GM12878 (cell line): ENCODE results near the gene TRAF3. TPM values are rescaled to one million over a fixed set of nuclear protein-coding genes. Genes with fewer than 3 reads are reported as not detected.
"Not testable (repeated sequence)": the region's sequence is repeated elsewhere in the genome, so short reads cannot be mapped to it uniquely, and the experiment has no call there.

Experiments
- ATAC-seq: fragments of 200-7000 bp; cut with Tn5 transposase; 3 replicates; pipeline ENCODE4 v1.9.1; 2020; ENCODE audit warnings: mild to moderate bottlenecking, moderate library complexity
- BruUV-seq: library from RNA; stranded (reverse); fragments of 400-500 nt; replicated peaks from 2 replicates; lab custom pipeline; 2021; lab: Mats Ljungman, UMichigan
- CTCF ChIA-PET: fragments of 300-600 bp; sonication (Branson Sonifier 250); formaldehyde crosslinking; extraction: SDS; loops from one replicate; lab custom pipeline; 2021; ENCODE audit warnings: inconsistent platforms; lab: Yijun Ruan, JAX
- POLR2A ChIA-PET: fragments of 350-600 bp; formaldehyde crosslinking; extraction: SDS; loops from one replicate; lab custom pipeline; 2021; ENCODE audit warnings: inconsistent platforms; lab: Charles Lee
- RAD21 ChIA-PET: fragments of 300-600 bp; sonication (Branson Sonifier 250); formaldehyde crosslinking; loops from one replicate; lab custom pipeline; 2023; ENCODE audit warnings: antibody characterized with exemption; ENCODE audit not compliant: unreplicated experiment; lab: Charles Lee
- SMC1A ChIA-PET: fragments of 300-600 bp; sonication (Branson Sonifier 250); formaldehyde crosslinking; loops from one replicate; lab custom pipeline; 2023; ENCODE audit not compliant: unreplicated experiment, uncharacterized antibody; lab: Charles Lee
- DNase-seq: peaks from one replicate; pipeline ENCODE4 v3.0.0-alpha.2; 2011; ENCODE audit warnings: low read depth, low spot score
- FAIRE-seq: peaks from 3 replicates; lab custom pipeline; 2011; peaks lifted over from hg19 to GRCh38; lab: Jason Lieb, UNC
- H2AFZ ChIP-seq: 2 replicates; pipeline ENCODE4 v1.6.0; 2011; ENCODE audit warnings: low read depth, low read length, control low read depth; ENCODE audit not compliant: control insufficient read depth
- H3K27ac ChIP-seq: 2 replicates; pipeline ENCODE4 v1.5.1; 2011; ENCODE audit warnings: control low read depth; ENCODE audit not compliant: control insufficient read depth, insufficient read depth
- H3K27me3 ChIP-seq, 2 experiments: replicated peaks in 1 of 2; 2 replicates each; pipeline versions ENCODE4 v1.6.0 to v1.6.1; 2011; ENCODE audit warnings: low read length in 1 of 2; ENCODE audit not compliant: control insufficient read depth in 2 of 2, insufficient read depth in 2 of 2
- H3K36me3 ChIP-seq, 2 experiments: 2 replicates each; pipeline ENCODE4 v1.5.1; 2011; ENCODE audit warnings: low read length in 1 of 2; ENCODE audit not compliant: control insufficient read depth in 2 of 2, insufficient read depth in 2 of 2
- H3K4me1 ChIP-seq: 2 replicates; pipeline ENCODE4 v1.6.1; 2011; ENCODE audit warnings: mild to moderate bottlenecking, low read length, moderate library complexity, mixed read lengths; ENCODE audit not compliant: control insufficient read depth, insufficient read depth
- H3K4me2 ChIP-seq: 2 replicates; pipeline ENCODE4 v1.6.0; 2011; ENCODE audit warnings: control low read depth; ENCODE audit not compliant: control insufficient read depth, insufficient read depth
- H3K4me3 ChIP-seq: fragments of 200-600 bp; sonication (generic); 2 replicates; pipeline ENCODE4 v1.5.1; 2016
- H3K79me2 ChIP-seq: 2 replicates; pipeline ENCODE4 v1.6.0; 2011; ENCODE audit warnings: low read length; ENCODE audit not compliant: control insufficient read depth, insufficient read depth
- H3K9ac ChIP-seq: 2 replicates; pipeline ENCODE4 v1.8.0; 2011; ENCODE audit warnings: low read length, control low read depth, mixed read lengths; ENCODE audit not compliant: control insufficient read depth, insufficient read depth
- H3K9me3 ChIP-seq: replicated peaks from 3 replicates; pipeline ENCODE4 v1.5.1; 2011; ENCODE audit warnings: mild to moderate bottlenecking, low read length; ENCODE audit not compliant: control insufficient read depth, insufficient read depth
- H4K20me1 ChIP-seq: 2 replicates; pipeline ENCODE4 v1.6.0; 2011; ENCODE audit not compliant: control insufficient read depth, insufficient read depth
- BHLHE40 ChIP-seq, 2 experiments: fragments of 450-650 bp in 1 of 2; IDR thresholded peaks; 2 replicates each; pipeline ENCODE4 v1.6.1; 2011 to 2017; ENCODE audit warnings: low read depth in 2 of 2, borderline replicate concordance in 1 of 2, improper control_type of control experiment in 1 of 2, low read length in 1 of 2, mild to moderate bottlenecking in 1 of 2
- BRCA1 ChIP-seq: IDR thresholded peaks from 2 replicates; pipeline ENCODE4 v1.6.1; 2011; ENCODE audit warnings: low read depth, low read length, improper control_type of control experiment
- CTCF ChIP-seq, 3 experiments: IDR thresholded peaks in 2 of 3; conservative IDR thresholded peaks in 1 of 3; 2 replicates each; pipeline ENCODE4 v1.5.1; 2011; ENCODE audit warnings: low read depth in 3 of 3, low read length in 3 of 3, mild to moderate bottlenecking in 3 of 3, control low read depth in 2 of 3, moderate library complexity in 2 of 3, inconsistent platforms in 1 of 3, mixed read lengths in 1 of 3; ENCODE audit not compliant: control insufficient read depth in 2 of 3, insufficient read depth in 1 of 3; ENCODE audit errors: extremely low read depth in 1 of 3
- EP300 ChIP-seq, 2 experiments: fragments of 150-350 bp in 1 of 2; IDR thresholded peaks; 2 replicates each; pipeline ENCODE4 v1.6.1; 2011 to 2012; ENCODE audit warnings: low read depth in 2 of 2, low read length in 2 of 2, borderline replicate concordance in 1 of 2, improper control_type of control experiment in 1 of 2, inconsistent platforms in 1 of 2; ENCODE audit not compliant: control insufficient read depth in 1 of 2
- MAX ChIP-seq: IDR thresholded peaks from 2 replicates; pipeline ENCODE4 v1.6.1; 2012; ENCODE audit warnings: low read depth, low read length, improper control_type of control experiment
- MYC ChIP-seq: IDR thresholded peaks from 2 replicates; pipeline ENCODE4 v1.6.1; 2011; ENCODE audit warnings: mild to moderate bottlenecking, low read length, moderate library complexity, inconsistent platforms; ENCODE audit not compliant: insufficient read depth, insufficient replicate concordance, insufficient read length, severe bottlenecking
- PML ChIP-seq: IDR thresholded peaks from 2 replicates; pipeline ENCODE4 v1.6.1; 2012; ENCODE audit warnings: low read length, inconsistent platforms
- RUNX3 ChIP-seq: IDR thresholded peaks from 2 replicates; pipeline ENCODE4 v1.6.1; 2012; ENCODE audit warnings: low read length, inconsistent platforms
- ZNF207 ChIP-seq: fragments of 450-650 bp; IDR thresholded peaks from 2 replicates; pipeline ENCODE4 v1.6.1; 2014; ENCODE audit warnings: antibody characterized with exemption, mild to moderate bottlenecking, borderline replicate concordance
- ZNF217 ChIP-seq: fragments of 450-650 bp; IDR thresholded peaks from 2 replicates; pipeline ENCODE4 v1.6.1; 2017; ENCODE audit warnings: antibody characterized with exemption, mild to moderate bottlenecking
- WGBS: methylation state at CpG from one replicate; pipeline ENCODE4 v1.1.6; 2016; ENCODE audit warnings: low lambda C conversion rate; ENCODE audit not compliant: insufficient replicate concordance, insufficient coverage; ENCODE audit errors: missing lambda C conversion rate; 5-methylcytosine and 5-hydroxymethylcytosine counted together
- in situ Hi-C: fragments of 300-500 bp; cut with MboI; formaldehyde crosslinking; loops from 9 replicates; pipeline ENCODE4 v1.14.3; 2018; ENCODE audit warnings: mixed read lengths
- intact Hi-C: fragments of 100-400 bp; cut with micrococcal nuclease; formaldehyde crosslinking; loops from one replicate; pipeline ENCODE4 v1.14.2; 2022; ENCODE audit not compliant: unreplicated experiment
- polyA plus RNA-seq, 11 experiments: library from polyadenylated mRNA; depleted of rRNA in 4 of 11; unstranded in 6 of 11; stranded (reverse) in 5 of 11; fragments of >200 nt; fragmentation: Nextera tagmentation in 4 of 11; fragmentation: Illumina TruSeq in 1 of 11; extraction: Ambion mirVana in 4 of 11; extraction: Trizol in 1 of 11; gene quantifications; 1 replicate in 1 of 11; 2 replicates in 10 of 11; pipeline versions ENCODE4 v1.2.1 to v1.2.3, GENCODE V29; 2011 to 2016; ENCODE audit warnings: inconsistent platforms in 2 of 11, missing spikeins in 2 of 11, low read depth in 1 of 11
- total RNA-seq, 4 experiments: library from RNA; depleted of rRNA in 3 of 4; stranded (reverse); fragments of >200 nt in 3 of 4; fragmentation: Illumina TruSeq in 1 of 4; extraction: Trizol in 1 of 4; gene quantifications; 2 replicates each; pipeline versions ENCODE4 v1.2.1 to v1.2.3, GENCODE V29; 2013 to 2021

TRAF3 gene
- total and polyA plus RNA-seq, 10 of the 15 experiments (the other 5 are each of a cell fraction or from before 2014, with no cell fraction given): 3.0 to 70.1 (median 36.5) TPM

GRCh38 chr14:102765770-102766169 is 11.5 kb upstream of the TRAF3 start:
- SMC1A ChIA-PET: interaction anchor here (1.1 to 2.1 kb wide), 6 partner anchors 8 to 157 kb away, joined by 3 to 10 read pairs (median 5); no protein-coding TSS in a partner anchor
- H3K4me1 ChIP-seq: peaks cover 54% of the 10 kb centered on the region
- H2AFZ ChIP-seq, H3K9me3 ChIP-seq, H3K27ac ChIP-seq, H3K4me3 ChIP-seq, H3K79me2 ChIP-seq, H4K20me1 ChIP-seq, H3K27me3 ChIP-seq, FAIRE-seq, in situ Hi-C loops, H3K36me3 ChIP-seq, ATAC-seq, DNase-seq, H3K4me2 ChIP-seq, H3K9ac ChIP-seq, BruUV-seq: not testable (repeated sequence)
- CTCF ChIA-PET: interaction anchor here (1.1 to 2.0 kb wide), 3 partner anchors 8 to 210 kb away, joined by 3 to 13 read pairs (median 10); no protein-coding TSS in a partner anchor
- intact Hi-C loops: loop anchor here (2.0 kb wide), 1 partner anchor 57 kb away; no protein-coding TSS in a partner anchor
- WGBS: 83% methylated on average over 7 of the region's 8 CpGs
- RAD21 ChIA-PET: interaction anchor here (1.2 to 2.9 kb wide), 6 partner anchors 8 to 136 kb away, joined by 3 to 24 read pairs (median 6); no protein-coding TSS in a partner anchor
- POLR2A ChIA-PET: interaction anchor here (1.5 kb wide), 1 partner anchor 42 kb away, joined by 5 read pairs; no protein-coding TSS in a partner anchor

- no peaks in the 10 kb centered on the region; the same call in 2 of the 3 replicates for H3K9me3 ChIP-seq
- intact Hi-C loops: no loop called here
- no peaks in the 10 kb centered on the region for H3K36me3 ChIP-seq
- H3K4me3 ChIP-seq: no peak overlapping the region
- no peak overlapping the region for H2AFZ ChIP-seq
- ATAC-seq (peak; percentile 83), DNase-seq (peak; percentile 86), FAIRE-seq (peak; percentile 84)
- in situ Hi-C loops: no loop called here
- no peak overlapping the region for H3K9ac ChIP-seq
- CTCF ChIA-PET: interaction anchor here (1.0 to 2.4 kb wide), 5 partner anchors 9 to 174 kb away, joined by 3 to 9 read pairs (median 4); no protein-coding TSS in a partner anchor
- TSS peak; percentile 69 for BruUV-seq
- H3K27me3 ChIP-seq: no peaks in the 10 kb centered on the region
- H4K20me1 ChIP-seq: no peaks in the 10 kb centered on the region
- H3K27ac ChIP-seq: peak overlapping the region; percentile 82
- no peaks in the 10 kb centered on the region; the same call in 1 of the 2 replicates for H3K79me2 ChIP-seq
- H3K4me1 ChIP-seq: peaks cover 54% of the 10 kb centered on the region
- SMC1A ChIA-PET: interaction anchor here (0.6 to 2.8 kb wide), 10 partner anchors 9 to 212 kb away, joined by 3 to 9 read pairs (median 4); no protein-coding TSS in a partner anchor
- RAD21 ChIA-PET: interaction anchor here (0.9 to 1.8 kb wide), 7 partner anchors 11 to 133 kb away, joined by 3 to 7 read pairs (median 4); no protein-coding TSS in a partner anchor
- WGBS: 42% methylated on average over 19 of the region's 19 CpGs
- POLR2A ChIA-PET: interaction anchor here (1.0 to 2.3 kb wide), 6 partner anchors 9 to 73 kb away, joined by 3 to 9 read pairs (median 6); no protein-coding TSS in a partner anchor
- peak overlapping the region; percentile 27; the same call in 1 of the 2 replicates for H3K4me2 ChIP-seq
- TF ChIP-seq BRCA1: no peak
- no peak for TF ChIP-seq CTCF (IDR thresholded peaks at IDR 0.05 in 2 of 3, conservative IDR thresholded peaks at IDR 0.05 in 1 of 3; ENCODE audit: control insufficient read depth in 2 of 3, extremely low read depth in 1 of 3, insufficient read depth in 1 of 3, low read depth in 3 of 3, low read length in 3 of 3)
- TF ChIP-seq PML: no peak
- TF ChIP-seq MAX: peak; percentile 94
- TF ChIP-seq RUNX3: peak; percentile 63
- peak; percentile 13 for TF ChIP-seq MYC
- no peak; the same call in 1 of the 2 replicates for TF ChIP-seq ZNF207
- 0 out of 2 replicates have a peak, but pooled peaks have one; percentile 7 for TF ChIP-seq ZNF217
- TF ChIP-seq BHLHE40 (IDR thresholded peaks at IDR 0.05; ENCODE audit: borderline replicate concordance in 1 of 2, low read depth in 2 of 2, low read length in 1 of 2): peak; percentile 48 to 58; a peak in 3 of 4 replicates
- TF ChIP-seq EP300 (IDR thresholded peaks at IDR 0.05; ENCODE audit: borderline replicate concordance in 1 of 2, control insufficient read depth in 1 of 2, low read depth in 2 of 2, low read length in 2 of 2): peak; percentile 45 to 60; a peak in 1 of 4 replicates
Measured at GRCh38 chr14:102768223-102769048, 8.8 kb upstream of the TRAF3 start.
